NT2/D1 (cell line): ENCODE data around the gene ZNF396.

ENCODE experiments used
- SUZ12 ChIP-seq: IDR thresholded peaks from 2 replicates; pipeline ENCODE4 v1.6.1; 2011; ENCODE audit not compliant: insufficient read length, insufficient read depth; ENCODE audit errors: extremely low read depth
- YY1 ChIP-seq: IDR thresholded peaks from 2 replicates; pipeline ENCODE4 v1.6.1; 2011; ENCODE audit not compliant: insufficient read length, insufficient read depth
- ZNF274 ChIP-seq: IDR thresholded peaks from 2 replicates; pipeline ENCODE4 v1.6.1; 2011; ENCODE audit warnings: mild to moderate bottlenecking, low read depth, low read length

DNA sequence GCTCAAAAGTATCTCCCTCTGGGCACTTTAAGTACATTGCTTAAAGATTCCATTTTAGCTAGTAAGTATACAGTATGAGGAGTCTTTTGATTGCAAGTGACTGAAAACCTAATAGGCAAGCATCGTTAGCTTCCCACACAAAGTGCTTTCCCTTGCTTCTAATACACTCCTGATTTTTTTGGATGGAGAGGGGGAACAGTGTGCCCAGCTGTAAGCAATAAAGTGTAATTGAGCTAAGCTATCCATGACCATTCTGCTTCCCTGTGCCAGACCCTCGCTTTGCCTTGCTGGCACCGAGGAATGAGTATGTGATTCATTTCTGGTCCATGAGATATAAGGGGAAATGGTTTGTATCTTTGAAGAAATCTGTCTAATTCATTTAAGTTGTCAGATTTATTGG is 29.1 kb downstream of the ZNF396 start:
- TF ChIP-seq ZNF274 (no peak), YY1 (no peak), SUZ12 (no peak)
